SU-DHL-6 (cell line): Measurements from ENCODE around the gene FOXB1.

Experiments
- EZH2phosphoT487 ChIP-seq: fragments of 200-600 bp; sonication (generic), shearing (Covaris generic); conservative IDR thresholded peaks from 2 replicates; pipeline ENCODE4 v1.6.1; 2018; ENCODE audit warnings: mild to moderate bottlenecking, antibody characterized with exemption, low read length, moderate library complexity, mixed read lengths
- TF ChIP-seq, protein P1 (sequence below): fragments of 200-600 bp; sonication (generic); IDR thresholded peaks from one replicate; pipeline ENCODE4 v1.5.1; 2017; ENCODE audit warnings: antibody characterized with exemption, mild to moderate bottlenecking, low read length, moderate library complexity; ENCODE audit not compliant: insufficient read depth, poor library complexity, severe bottlenecking

GRCh38 chr15:59972241-59972640, 31.9 kb upstream of the FOXB1 start:
- TF ChIP-seq, protein P1, sequence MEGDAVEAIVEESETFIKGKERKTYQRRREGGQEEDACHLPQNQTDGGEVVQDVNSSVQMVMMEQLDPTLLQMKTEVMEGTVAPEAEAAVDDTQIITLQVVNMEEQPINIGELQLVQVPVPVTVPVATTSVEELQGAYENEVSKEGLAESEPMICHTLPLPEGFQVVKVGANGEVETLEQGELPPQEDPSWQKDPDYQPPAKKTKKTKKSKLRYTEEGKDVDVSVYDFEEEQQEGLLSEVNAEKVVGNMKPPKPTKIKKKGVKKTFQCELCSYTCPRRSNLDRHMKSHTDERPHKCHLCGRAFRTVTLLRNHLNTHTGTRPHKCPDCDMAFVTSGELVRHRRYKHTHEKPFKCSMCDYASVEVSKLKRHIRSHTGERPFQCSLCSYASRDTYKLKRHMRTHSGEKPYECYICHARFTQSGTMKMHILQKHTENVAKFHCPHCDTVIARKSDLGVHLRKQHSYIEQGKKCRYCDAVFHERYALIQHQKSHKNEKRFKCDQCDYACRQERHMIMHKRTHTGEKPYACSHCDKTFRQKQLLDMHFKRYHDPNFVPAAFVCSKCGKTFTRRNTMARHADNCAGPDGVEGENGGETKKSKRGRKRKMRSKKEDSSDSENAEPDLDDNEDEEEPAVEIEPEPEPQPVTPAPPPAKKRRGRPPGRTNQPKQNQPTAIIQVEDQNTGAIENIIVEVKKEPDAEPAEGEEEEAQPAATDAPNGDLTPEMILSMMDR: no peak
- TF ChIP-seq EZH2phosphoT487: no peak
